SHP77 (cell line): Measurements from ENCODE around the gene RASAL2.
"Not testable (repeated sequence)": the region's sequence is repeated elsewhere in the genome, so short reads cannot be mapped to it uniquely, and the experiment has no call there.

Experiments
- DNase-seq, 2 experiments: peaks; one replicate each; lab custom pipeline; 2025; lab: John Stamatoyannopoulos, UW

RASAL2 gene

GRCh38 chr1:178390280-178390679, 296.4 kb downstream of the RASAL2 start:
- DNase-seq = not testable (repeated sequence)

DNA sequence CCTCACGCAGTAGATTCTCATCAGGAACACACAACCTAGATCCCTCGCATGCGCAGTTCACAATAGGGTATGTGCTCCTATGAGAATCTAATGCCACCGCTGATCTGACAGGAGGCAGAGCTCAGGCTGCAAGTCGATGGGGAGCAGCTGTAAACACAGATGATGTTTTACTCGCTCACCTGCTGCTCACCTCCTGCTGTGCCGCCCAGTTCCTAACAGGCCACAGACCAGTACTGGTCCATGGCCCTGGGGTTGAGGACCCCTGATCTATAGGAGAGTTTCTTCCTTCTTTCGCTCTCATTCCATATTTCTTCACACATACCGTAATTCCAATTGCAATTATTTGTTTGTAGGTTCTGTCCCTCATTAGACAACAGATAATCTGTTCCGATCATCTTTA, 299.5 kb downstream of the RASAL2 start:
- DNase-seq = peak; percentile 86 to 88

DNA sequence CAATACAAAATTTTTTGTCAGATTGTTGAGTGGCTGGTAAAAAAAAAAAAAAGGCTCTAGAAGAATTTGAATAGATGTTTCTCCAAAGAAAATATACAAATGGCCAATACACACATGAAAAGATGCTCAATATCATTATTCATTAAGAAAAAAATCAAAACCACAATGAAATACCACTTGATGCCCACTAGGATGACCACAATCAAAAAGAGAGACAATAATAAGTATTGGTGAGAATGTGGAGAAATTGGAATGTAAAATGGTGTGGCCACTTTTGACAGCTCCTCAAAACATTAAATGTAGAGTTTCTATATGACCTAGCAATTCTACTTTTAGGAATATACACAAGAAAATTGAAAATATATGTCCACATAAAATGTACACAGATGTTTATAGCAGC, 302.9 kb downstream of the RASAL2 start:
- DNase-seq = no peak

- DNase-seq = no peak
Measured at GRCh38 chr1:178397678-178398077, 303.8 kb downstream of the RASAL2 start.

GRCh38 chr1:178399177-178399728, 305.3 kb downstream of the RASAL2 start:
- no peak for DNase-seq

DNA sequence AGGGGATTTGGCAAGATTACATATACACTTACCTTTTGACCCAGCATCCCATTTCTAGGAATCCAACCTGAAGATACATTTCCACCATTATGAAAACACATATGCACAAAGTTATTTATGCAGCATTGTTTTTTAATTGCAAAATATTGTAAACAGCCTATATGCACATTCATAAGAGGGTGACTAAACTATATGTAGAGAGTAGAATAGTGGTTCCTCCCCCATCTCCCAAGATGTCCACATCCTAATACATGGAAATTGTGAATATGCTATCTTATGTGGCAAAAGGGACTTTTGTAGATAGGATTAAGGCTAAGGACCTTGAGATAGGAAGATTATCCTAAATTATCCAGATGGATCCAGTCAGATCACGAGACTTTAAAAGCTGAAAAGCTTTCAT, 311.2 kb downstream of the RASAL2 start:
- no peak for DNase-seq

DNA sequence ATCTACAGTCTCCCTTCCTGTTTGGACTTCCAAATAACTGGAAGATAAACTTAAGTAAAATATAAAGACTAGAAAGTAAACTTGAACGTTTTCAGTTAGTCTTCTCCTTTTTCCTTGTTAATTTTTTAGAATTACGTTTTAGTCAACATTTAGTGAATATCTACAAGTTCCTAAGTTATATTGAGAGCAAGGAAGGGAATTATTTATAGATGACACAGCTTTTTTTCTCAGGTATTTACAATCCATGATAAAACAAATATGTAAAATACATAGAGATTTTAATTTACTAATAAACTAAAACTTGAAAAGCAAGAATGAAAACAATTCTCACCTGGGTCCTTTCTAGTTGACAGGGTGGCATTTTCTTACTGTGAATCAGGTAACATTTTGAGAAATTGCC, 313.3 kb downstream of the RASAL2 start:
- no peak for DNase-seq

GRCh38 chr1:178407655-178408054, 313.8 kb downstream of the RASAL2 start:
- peak in 1 of 2 experiments; percentile 4 for DNase-seq

DNA sequence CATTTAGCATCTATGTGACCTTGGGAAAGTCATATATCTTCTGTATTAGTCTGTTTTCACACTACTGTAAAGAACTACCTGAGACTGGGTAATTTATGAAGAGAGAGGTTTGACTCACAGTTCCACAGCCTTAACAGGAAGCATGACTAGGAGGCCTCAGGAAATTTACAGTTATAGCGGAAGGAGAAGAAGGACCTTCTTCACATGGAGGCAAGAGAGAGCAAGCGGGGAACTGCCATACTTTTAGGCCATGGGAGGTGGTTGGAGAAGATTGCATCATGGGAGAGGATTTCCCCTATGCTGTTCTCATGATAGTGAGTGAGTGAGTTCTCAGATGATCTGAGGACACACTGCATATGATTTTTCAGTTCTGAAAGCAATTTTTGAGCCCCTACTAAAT, 315.0 kb downstream of the RASAL2 start:
- DNase-seq = no peak

GRCh38 chr1:178409541-178409940, 315.6 kb downstream of the RASAL2 start:
- DNase-seq = no peak

DNA sequence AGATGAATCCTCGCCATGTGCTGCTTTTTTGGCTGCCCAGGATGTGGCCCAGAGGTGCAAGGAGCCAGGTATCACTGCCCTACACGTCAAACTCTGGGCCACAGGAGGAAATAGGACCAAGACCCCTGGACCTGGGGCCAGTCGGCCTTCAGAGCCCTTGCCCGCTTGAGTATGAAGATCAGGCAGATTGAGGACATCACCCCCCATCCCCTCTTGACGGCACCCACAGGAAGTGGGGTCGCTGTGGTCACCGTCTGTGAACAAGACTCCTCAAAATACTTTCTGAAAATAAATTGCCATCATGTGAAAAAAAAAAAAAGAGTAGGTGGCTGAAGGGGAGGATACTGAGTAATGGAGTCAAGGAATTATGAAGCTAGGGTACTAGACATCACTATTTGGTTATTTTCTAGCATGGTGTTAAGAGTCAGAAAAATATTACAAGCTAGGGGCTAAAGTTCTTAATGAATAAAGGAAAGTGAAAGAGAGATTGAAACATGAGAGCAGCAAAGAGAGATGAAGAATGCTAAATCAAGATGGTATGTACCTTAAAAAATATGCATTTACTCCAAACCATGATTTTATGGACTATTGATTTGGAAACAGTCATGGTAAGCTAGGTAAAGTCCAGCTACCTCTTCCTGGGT, 318.0 kb downstream of the RASAL2 start:
- no peak for DNase-seq

GRCh38 chr1:178412400-178412770, 318.5 kb downstream of the RASAL2 start:
- DNase-seq = no peak

GRCh38 chr1:178417858-178418257, 324.0 kb downstream of the RASAL2 start:
- DNase-seq = no peak

GRCh38 chr1:178418284-178418955, 324.5 kb downstream of the RASAL2 start:
- no peak for DNase-seq

- DNase-seq = no peak
Measured at GRCh38 chr1:178434360-178434759, 340.5 kb downstream of the RASAL2 start.

- no peak for DNase-seq
Measured at GRCh38 chr1:178434899-178435435, 341.1 kb downstream of the RASAL2 start.

DNA sequence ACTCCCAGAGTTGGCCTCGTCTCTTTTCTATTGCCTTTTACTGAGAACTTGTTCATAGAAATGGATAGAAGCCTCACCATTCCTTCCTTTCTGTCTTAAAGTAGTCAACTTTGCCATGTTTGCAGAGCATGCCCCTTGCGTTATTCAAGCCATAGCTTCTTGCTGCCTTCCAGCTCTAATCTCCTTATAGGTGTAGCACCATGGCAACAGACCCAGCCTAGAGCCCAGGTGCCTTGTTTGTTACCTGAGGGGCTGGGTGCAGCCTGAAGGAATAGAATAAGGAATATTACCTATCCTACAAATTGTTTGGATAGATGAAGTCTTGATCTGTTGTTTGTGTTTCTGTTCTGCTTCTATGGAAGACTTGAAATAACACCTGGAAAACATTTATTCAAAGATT, 343.0 kb downstream of the RASAL2 start:
- no peak for DNase-seq

DNA sequence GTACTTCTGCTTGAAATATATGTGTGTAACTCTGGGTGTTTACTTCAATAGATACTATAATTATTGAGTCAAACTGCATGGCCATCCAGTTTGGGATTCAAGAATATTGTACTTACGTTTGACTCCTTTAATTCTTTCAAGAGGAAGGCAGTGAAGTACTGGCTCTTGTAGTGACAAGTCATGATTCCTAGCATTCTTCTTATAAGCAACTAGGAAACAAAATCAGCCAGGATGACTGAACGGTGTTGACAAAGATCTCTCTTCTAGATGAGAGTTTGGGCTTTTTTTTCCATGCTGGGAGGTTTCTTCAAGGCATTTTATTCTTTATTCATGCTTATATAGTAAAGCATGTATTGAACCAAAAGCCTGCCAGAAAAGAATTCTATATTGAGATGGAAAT, 344.5 kb downstream of the RASAL2 start:
- no peak for DNase-seq

GRCh38 chr1:178442925-178443324, 349.0 kb downstream of the RASAL2 start:
- DNase-seq = no peak

DNA sequence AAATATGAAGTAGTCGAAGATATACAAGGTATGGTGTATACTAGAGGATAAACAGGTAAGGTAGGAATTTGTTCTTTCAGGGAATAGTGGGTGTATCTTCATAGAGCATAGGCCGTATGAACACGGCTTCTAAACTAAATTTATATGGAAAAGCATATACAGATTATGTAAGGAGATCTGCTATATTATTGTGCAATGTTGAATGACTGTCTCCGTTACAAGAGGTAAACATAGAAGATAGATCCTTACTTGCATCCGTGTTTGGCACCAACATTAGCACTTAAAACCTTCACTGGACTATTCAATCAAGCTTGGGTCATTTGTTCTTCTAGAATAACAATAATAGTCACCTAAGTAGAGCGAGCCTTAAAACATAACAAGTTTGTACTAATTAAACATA, 357.0 kb downstream of the RASAL2 start:
- DNase-seq = no peak

DNA sequence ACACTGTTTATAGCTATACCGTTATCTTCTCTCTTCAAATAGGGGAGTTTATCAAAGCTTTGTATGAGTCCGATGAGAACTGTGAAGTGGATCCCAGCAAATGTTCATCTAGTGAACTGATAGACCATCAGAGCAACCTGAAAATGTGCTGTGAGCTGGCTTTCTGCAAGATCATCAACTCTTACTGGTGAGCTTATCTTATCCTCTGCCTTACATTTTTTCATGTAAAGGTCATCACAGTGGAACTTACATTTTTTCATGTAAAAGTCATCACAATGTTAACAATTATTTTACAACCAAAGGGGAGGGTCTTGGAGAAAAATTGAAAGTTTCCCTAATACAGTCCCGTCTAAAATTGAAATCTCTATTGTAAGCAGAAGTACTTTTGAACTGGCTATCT, 357.6 kb downstream of the RASAL2 start:
- no peak for DNase-seq

DNA sequence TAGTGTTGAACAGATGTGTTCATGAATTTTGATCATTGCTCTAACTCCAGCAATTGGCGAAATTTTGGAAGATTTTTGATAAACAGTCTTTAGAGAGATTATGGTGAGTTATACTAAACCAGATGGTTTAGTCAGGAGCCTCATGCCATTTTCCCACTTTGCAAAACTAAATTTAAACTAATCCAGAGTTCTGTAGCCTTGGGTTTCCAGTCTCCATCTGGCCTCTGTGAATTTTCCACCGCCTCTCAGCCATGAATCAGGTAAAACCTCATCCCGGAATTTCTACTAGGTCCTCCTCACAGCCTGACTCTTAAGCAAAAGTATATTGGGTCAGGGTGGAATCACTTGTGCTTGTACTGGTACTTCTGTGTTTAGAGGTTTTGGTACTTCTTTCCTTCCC, 358.1 kb downstream of the RASAL2 start:
- DNase-seq = no peak

DNA sequence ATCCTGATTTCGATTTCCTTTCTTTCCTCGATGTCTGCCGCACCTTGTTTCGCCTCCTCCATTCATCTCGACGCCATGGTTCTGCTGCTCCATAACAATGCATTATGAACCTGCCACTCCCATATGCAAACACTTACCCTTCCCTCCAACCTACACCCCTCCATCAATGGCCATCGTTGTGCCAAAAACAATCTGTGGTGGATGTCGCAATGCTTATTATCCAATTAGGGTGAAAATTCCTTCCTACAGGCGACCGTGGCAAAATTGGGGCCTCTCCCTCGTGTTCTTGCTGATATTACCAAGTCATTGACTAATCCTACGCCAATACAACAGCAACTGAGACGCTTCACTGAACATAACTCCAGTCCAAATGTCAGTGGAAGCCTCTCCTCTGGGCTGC, 362.6 kb downstream of the RASAL2 start:
- DNase-seq = no peak
